B cell (primary cell): ENCODE measurements around the gene PRPF4. TPM values are rescaled to one million over a fixed set of nuclear protein-coding genes. Genes with fewer than 3 reads are reported as not detected.
"Not testable (repeated sequence)": the region's sequence is repeated elsewhere in the genome, so short reads cannot be mapped to it uniquely, and the experiment has no call there.

Experiments used
- ATAC-seq: fragments of 200-7000 bp; cut with Tn5 transposase; one replicate; pipeline ENCODE4 v1.10.0; 2021; ENCODE audit warnings: low read depth, mild to moderate bottlenecking, moderate number of reproducible peaks, moderate library complexity
- CTCF ChIA-PET: fragments of 350-600 bp; sonication (Branson Sonifier 250); formaldehyde crosslinking; loops from one replicate; lab custom pipeline; 2021; ENCODE audit warnings: antibody characterized with exemption, inconsistent platforms; lab: Charles Lee
- POLR2A ChIA-PET: fragments of 350-600 bp; sonication (Branson Sonifier 250); formaldehyde crosslinking; loops from one replicate; lab custom pipeline; 2021; ENCODE audit warnings: antibody characterized with exemption; lab: Charles Lee
- DNase-seq: peaks from one replicate; pipeline ENCODE4 v3.0.0; 2013
- H2AFZ ChIP-seq: 2 replicates; pipeline ENCODE4 v1.6.1; 2012; ENCODE audit warnings: mild to moderate bottlenecking, low read depth, low read length; ENCODE audit not compliant: insufficient read depth, poor library complexity, severe bottlenecking
- H3K27ac ChIP-seq, 2 donors: 1 replicate in 1 of 2; 2 replicates in 1 of 2; pipeline ENCODE4 v1.5.1; 2012 to 2013; ENCODE audit warnings: low read length in 2 of 2, mild to moderate bottlenecking in 2 of 2, moderate library complexity in 1 of 2
- H3K27me3 ChIP-seq, 4 experiments: fragments of 200-600 bp in 1 of 4; sonication (generic) in 1 of 4; replicated peaks in 1 of 4; 1 replicate in 2 of 4; 2 replicates in 2 of 4; pipeline versions ENCODE4 v1.6.1 to v1.7.0; 2013 to 2016; ENCODE audit warnings: low read length in 3 of 4, mild to moderate bottlenecking in 2 of 4, mixed read lengths in 1 of 4, moderate library complexity in 1 of 4; ENCODE audit not compliant: insufficient read depth in 4 of 4, control insufficient read depth in 3 of 4; ENCODE audit errors: control extremely low read depth in 1 of 4
- H3K36me3 ChIP-seq, 2 experiments: replicated peaks in 1 of 2; 1 replicate in 1 of 2; 2 replicates in 1 of 2; pipeline versions ENCODE4 v1.6.1 to v1.7.1; 2013; ENCODE audit warnings: low read length in 1 of 2; ENCODE audit not compliant: insufficient read depth in 2 of 2, control insufficient read depth in 1 of 2; ENCODE audit errors: control extremely low read depth in 1 of 2, extremely low read depth in 1 of 2
- H3K4me1 ChIP-seq, 2 donors: fragments of 200-600 bp in 1 of 2; sonication (generic) in 1 of 2; 1 replicate in 1 of 2; 2 replicates in 1 of 2; pipeline versions ENCODE4 v1.5.1 to v1.6.1; 2013 to 2017; ENCODE audit warnings: low read length in 2 of 2; ENCODE audit not compliant: control insufficient read depth in 2 of 2, insufficient read depth in 2 of 2
- H3K4me2 ChIP-seq: replicated peaks from 2 replicates; pipeline ENCODE3; 2012; ENCODE audit warnings: mild to moderate bottlenecking, low read depth, low read length; ENCODE audit not compliant: poor library complexity, severe bottlenecking
- H3K4me3 ChIP-seq, 5 experiments: fragments of 200-600 bp in 1 of 5; sonication (generic) in 1 of 5; 1 replicate in 3 of 5; 2 replicates in 2 of 5; pipeline versions ENCODE4 v1.5.1 to v1.7.0; 2011 to 2016; ENCODE audit warnings: low read length in 4 of 5, mild to moderate bottlenecking in 4 of 5, low read depth in 2 of 5, control low read depth in 1 of 5, moderate library complexity in 1 of 5; ENCODE audit not compliant: insufficient read depth in 1 of 5; ENCODE audit errors: control extremely low read depth in 1 of 5, extremely low read depth in 1 of 5
- H3K79me2 ChIP-seq: fragments of 200-600 bp; sonication (generic); one replicate; pipeline ENCODE4 v1.6.0; 2016; ENCODE audit warnings: low read length; ENCODE audit not compliant: control insufficient read depth, insufficient read depth
- H3K9ac ChIP-seq: fragments of 200-600 bp; sonication (generic); 2 replicates; pipeline ENCODE4 v1.6.1; 2017; ENCODE audit warnings: mild to moderate bottlenecking, low read length, moderate library complexity
- H3K9me3 ChIP-seq, 3 donors: one replicate each; pipeline versions ENCODE4 v1.6.1 to v1.7.1; 2013; ENCODE audit warnings: low read length in 2 of 3; ENCODE audit not compliant: control insufficient read depth in 2 of 3, insufficient read depth in 1 of 3; ENCODE audit errors: control extremely low read depth in 1 of 3
- H4K20me1 ChIP-seq: 2 replicates; pipeline ENCODE4 v1.6.0; 2012; ENCODE audit warnings: mild to moderate bottlenecking, low read length; ENCODE audit not compliant: insufficient read depth, control insufficient read depth, poor library complexity, severe bottlenecking
- H3K27ac Mint-ChIP-seq: one replicate; pipeline ENCODE4 v1.8.0; 2021; ENCODE audit warnings: mixed read lengths
- H3K27me3 Mint-ChIP-seq: one replicate; pipeline ENCODE4 v1.8.0; 2021; ENCODE audit warnings: mixed read lengths
- H3K4me1 Mint-ChIP-seq: one replicate; pipeline ENCODE4 v1.8.0; 2021; ENCODE audit warnings: mixed read lengths
- H3K4me3 Mint-ChIP-seq: one replicate; pipeline ENCODE4 v1.8.0; 2021; ENCODE audit warnings: mixed read lengths
- H3K9me3 Mint-ChIP-seq: one replicate; pipeline ENCODE4 v1.8.0; 2022; ENCODE audit warnings: mixed read lengths; ENCODE audit not compliant: insufficient read depth
- EZH2 ChIP-seq: IDR thresholded peaks from 2 replicates; pipeline ENCODE4 v1.6.1; 2012; ENCODE audit warnings: borderline replicate concordance, low read depth, mild to moderate bottlenecking, moderate library complexity, low read length; ENCODE audit not compliant: insufficient read depth, poor library complexity, severe bottlenecking
- WGBS: methylation state at CpG from one replicate; pipeline ENCODE4 v1.1.5; 2013; ENCODE audit warnings: missing lambda C conversion rate; ENCODE audit not compliant: insufficient coverage; 5-methylcytosine and 5-hydroxymethylcytosine counted together
- intact Hi-C: fragments of 100-400 bp; cut with micrococcal nuclease; formaldehyde crosslinking; loops from one replicate; pipeline ENCODE4 v1.10.0; 2022
- polyA plus RNA-seq: library from polyadenylated mRNA; depleted of rRNA; stranded (reverse); fragments of >200 nt; gene quantifications from 2 replicates; pipeline ENCODE4 v1.2.3, GENCODE V29; 2012
- total RNA-seq, 2 donors: library from RNA; stranded (reverse); fragments of 120-200 nt in 1 of 2; gene quantifications; 1 replicate in 1 of 2; 2 replicates in 1 of 2; pipeline versions ENCODE4 v1.2.3 to v1.2.4, GENCODE V29; 2013 to 2022
- TF ChIP-seq, protein P1 (sequence below): fragments of 200-600 bp; IDR thresholded peaks from one replicate; pipeline ENCODE4 v1.8.0; 2022; ENCODE audit warnings: antibody characterized with exemption, mild to moderate bottlenecking

PRPF4 gene
- total and polyA plus RNA-seq, 2 donors (not counting 1 experiment from before 2014, with no cell fraction given), result 11.4 to 30.8 TPM

DNA sequence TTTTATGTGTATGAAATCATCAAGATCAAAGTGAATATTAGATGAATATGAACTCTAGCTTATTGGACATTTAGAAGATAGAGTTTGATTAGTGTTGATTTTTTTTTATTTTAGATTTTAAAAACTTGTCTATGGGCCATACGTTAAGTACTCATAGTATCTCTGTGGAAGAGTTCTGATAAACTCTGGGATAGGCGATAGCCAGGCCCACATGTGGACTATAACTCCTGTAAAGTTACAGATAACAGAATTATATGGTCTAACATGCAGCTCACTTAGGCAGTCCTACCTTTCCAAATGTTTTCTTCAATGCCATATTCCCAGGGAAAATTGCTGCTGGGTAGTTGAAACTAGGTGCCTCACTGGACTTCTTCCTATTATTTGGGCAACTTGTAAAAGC lies 43.8 kb upstream of the PRPF4 start:
- Mint-ChIP-seq H3K4me1 (peaks cover 26% of the 10 kb centered on the region), H3K27ac (no peak overlapping the region), H3K9me3 (no peaks in the 10 kb centered on the region), H3K27me3 (no peaks in the 10 kb centered on the region), H3K4me3 (no peak overlapping the region)
- H3K4me3 ChIP-seq, result no peak overlapping the region
- no peaks in the 10 kb centered on the region for H3K36me3 ChIP-seq
- H3K27ac ChIP-seq, result no peak overlapping the region
- H3K9ac ChIP-seq, result no peak overlapping the region
- peaks cover 11 to 13% of the 10 kb centered on the region in 2 donors for H3K4me1 ChIP-seq
- no peaks in the 10 kb centered on the region for H3K79me2 ChIP-seq
- no peaks in the 10 kb centered on the region for H3K9me3 ChIP-seq
- no peak overlapping the region for H3K4me2 ChIP-seq
- WGBS, result 100% methylated on average over 1 of the region's 2 CpGs
- ChIA-PET CTCF (interaction anchor here (0.7 to 1.3 kb wide), 3 partner anchors 10 to 42 kb away, joined by 3 to 5 read pairs (median 4); partner anchors contain the start of genes FKBP15 and SLC31A1), POLR2A (interaction anchor here (0.9 to 1.6 kb wide), 2 partner anchors 10 to 12 kb away, joined by 4 to 7 read pairs; partner anchors contain the start of genes FKBP15 and SLC31A1)
- intact Hi-C loops, result loop anchor here (1.0 kb wide), 1 partner anchor 10 kb away; the partner anchor contains the start of genes FKBP15 and SLC31A1
- TF ChIP-seq, protein P1, sequence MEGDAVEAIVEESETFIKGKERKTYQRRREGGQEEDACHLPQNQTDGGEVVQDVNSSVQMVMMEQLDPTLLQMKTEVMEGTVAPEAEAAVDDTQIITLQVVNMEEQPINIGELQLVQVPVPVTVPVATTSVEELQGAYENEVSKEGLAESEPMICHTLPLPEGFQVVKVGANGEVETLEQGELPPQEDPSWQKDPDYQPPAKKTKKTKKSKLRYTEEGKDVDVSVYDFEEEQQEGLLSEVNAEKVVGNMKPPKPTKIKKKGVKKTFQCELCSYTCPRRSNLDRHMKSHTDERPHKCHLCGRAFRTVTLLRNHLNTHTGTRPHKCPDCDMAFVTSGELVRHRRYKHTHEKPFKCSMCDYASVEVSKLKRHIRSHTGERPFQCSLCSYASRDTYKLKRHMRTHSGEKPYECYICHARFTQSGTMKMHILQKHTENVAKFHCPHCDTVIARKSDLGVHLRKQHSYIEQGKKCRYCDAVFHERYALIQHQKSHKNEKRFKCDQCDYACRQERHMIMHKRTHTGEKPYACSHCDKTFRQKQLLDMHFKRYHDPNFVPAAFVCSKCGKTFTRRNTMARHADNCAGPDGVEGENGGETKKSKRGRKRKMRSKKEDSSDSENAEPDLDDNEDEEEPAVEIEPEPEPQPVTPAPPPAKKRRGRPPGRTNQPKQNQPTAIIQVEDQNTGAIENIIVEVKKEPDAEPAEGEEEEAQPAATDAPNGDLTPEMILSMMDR, result no peak
- no peak for TF ChIP-seq EZH2
- DNase-seq (no peak), ATAC-seq (no peak)
- H2AFZ ChIP-seq, result no peak overlapping the region
- H3K27me3 ChIP-seq, result no peaks in the 10 kb centered on the region
- H4K20me1 ChIP-seq, result no peaks in the 10 kb centered on the region

- H3K4me1 ChIP-seq, result peaks cover 11 to 13% of the 10 kb centered on the region in 2 donors
- H3K27me3 Mint-ChIP-seq, intact Hi-C loops, H3K4me3 Mint-ChIP-seq, H3K4me2 ChIP-seq, H3K27ac ChIP-seq, DNase-seq, H2AFZ ChIP-seq, H3K9me3 ChIP-seq, H3K4me3 ChIP-seq, H3K9ac ChIP-seq, ATAC-seq, H4K20me1 ChIP-seq, H3K27me3 ChIP-seq, POLR2A ChIA-PET, H3K9me3 Mint-ChIP-seq, H3K27ac Mint-ChIP-seq, H3K36me3 ChIP-seq, H3K79me2 ChIP-seq, CTCF ChIA-PET: not testable (repeated sequence)
- H3K4me1 Mint-ChIP-seq, result peaks cover 26% of the 10 kb centered on the region
- 98% methylated on average over 8 of the region's 10 CpGs for WGBS
Measured at GRCh38 chr9:113235701-113236255, 39.7 kb upstream of the PRPF4 start.
